LNCaP clone FGC (cell line): Measurements from ENCODE around the gene ISY1.

Experiments used
- DNase-seq: peaks from one replicate; pipeline ENCODE4 v3.0.0-alpha.2; 2011; ENCODE audit warnings: low read depth
- H3K4me3 ChIP-seq: 2 replicates; pipeline ENCODE4 v1.5.1; 2011; ENCODE audit warnings: mild to moderate bottlenecking, low read depth, low read length, control low read depth
- TF ChIP-seq, protein P1 (sequence below): IDR thresholded peaks from 2 replicates; pipeline ENCODE4 v1.5.1; 2012; ENCODE audit warnings: mild to moderate bottlenecking; ENCODE audit not compliant: control insufficient read depth, insufficient read depth; ENCODE audit errors: extremely low read depth

The ISY1 gene

DNA sequence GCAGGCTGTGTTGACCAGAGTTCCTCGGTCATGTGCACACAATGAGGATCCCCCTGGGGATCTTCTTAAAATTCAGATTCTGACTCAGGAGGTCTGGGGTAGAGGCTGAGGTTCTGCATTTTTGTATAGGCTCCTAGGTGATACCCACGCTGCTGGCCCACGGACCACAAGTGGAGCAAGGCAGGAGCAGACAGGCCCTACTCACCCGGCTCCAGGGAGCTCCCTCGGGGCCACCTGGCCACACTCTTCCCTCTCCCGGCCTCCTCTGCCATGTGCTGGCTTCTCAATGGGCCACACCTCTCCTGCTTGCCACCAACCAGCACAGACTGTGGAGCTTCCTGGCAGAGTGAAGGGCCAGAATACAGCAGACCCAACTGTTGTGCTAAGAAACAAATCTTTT, 76.4 kb downstream of the ISY1 start:
- TF ChIP-seq, protein P1, sequence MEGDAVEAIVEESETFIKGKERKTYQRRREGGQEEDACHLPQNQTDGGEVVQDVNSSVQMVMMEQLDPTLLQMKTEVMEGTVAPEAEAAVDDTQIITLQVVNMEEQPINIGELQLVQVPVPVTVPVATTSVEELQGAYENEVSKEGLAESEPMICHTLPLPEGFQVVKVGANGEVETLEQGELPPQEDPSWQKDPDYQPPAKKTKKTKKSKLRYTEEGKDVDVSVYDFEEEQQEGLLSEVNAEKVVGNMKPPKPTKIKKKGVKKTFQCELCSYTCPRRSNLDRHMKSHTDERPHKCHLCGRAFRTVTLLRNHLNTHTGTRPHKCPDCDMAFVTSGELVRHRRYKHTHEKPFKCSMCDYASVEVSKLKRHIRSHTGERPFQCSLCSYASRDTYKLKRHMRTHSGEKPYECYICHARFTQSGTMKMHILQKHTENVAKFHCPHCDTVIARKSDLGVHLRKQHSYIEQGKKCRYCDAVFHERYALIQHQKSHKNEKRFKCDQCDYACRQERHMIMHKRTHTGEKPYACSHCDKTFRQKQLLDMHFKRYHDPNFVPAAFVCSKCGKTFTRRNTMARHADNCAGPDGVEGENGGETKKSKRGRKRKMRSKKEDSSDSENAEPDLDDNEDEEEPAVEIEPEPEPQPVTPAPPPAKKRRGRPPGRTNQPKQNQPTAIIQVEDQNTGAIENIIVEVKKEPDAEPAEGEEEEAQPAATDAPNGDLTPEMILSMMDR: no peak
- H3K4me3 ChIP-seq: no peak overlapping the region
- no peak for DNase-seq

DNA sequence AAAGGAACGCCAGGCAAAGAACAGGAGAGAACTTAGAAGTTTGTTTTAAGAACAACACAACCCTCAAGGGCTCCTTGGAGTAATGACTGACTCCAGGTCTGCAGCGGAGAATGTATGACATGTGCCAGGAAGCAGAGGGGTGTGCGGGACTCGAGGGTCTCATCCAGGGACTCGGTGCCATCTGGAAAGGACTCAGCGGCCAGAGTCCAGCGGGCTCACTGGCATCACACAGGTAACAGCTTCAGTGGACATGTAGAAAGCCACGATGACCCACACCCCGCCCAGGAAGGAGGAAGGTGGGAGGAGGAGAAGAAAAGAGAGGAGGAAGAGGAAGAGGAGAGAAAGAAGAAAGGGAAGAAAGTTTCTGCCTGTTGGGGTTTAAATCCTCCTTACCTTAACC, 78.8 kb downstream of the ISY1 start:
- TF ChIP-seq, protein P1: no peak
- no peak for DNase-seq
- no peak overlapping the region for H3K4me3 ChIP-seq

DNA sequence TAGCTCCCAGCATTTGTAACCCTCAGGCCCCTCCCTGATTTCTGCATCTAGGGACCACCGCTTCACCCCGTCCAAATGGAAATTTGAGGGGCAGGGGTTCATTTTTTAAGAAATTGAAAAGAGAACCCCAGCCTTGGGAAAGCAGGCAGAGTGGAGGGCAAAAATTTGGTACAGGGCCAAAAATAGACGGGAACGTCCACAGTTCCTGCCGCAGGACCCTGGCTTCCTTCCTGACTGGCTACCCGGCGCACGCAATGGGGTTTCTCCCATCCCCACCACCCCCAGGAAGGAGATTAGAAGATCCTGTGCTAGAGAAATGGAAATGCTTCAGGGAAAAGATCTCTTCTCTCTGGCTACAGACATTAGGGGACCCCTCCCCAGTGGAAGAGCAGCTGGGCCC, 79.4 kb downstream of the ISY1 start:
- DNase-seq: no peak
- no peak overlapping the region for H3K4me3 ChIP-seq
- TF ChIP-seq, protein P1: no peak

DNA sequence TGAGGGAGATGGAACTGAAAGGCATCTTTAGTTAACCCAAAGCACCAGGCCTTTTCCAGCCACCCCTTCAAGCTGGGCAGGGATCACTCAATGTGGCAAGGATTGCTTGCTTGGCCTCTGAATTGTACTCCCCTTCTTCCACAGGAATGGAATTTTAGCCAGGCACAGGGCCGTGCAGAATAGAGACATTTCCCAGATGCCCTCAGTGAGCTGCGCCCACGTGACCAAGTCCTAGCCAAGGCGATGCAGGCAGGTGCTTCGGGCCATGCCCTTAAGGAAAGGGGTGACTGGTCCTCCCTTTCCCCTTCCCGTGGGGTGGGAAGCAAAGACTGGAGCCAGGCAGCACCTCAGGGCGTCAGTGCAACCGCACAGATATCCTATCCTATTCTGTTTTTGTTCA, 82.4 kb downstream of the ISY1 start:
- H3K4me3 ChIP-seq: no peak overlapping the region
- TF ChIP-seq, protein P1: no peak
- DNase-seq: no peak
